K562 (cell line): Measurements from ENCODE around the gene GPR108. TPM values are rescaled to one million over a fixed set of nuclear protein-coding genes. Genes with fewer than 3 reads are reported as not detected.

ENCODE experiments used
- CBFA2T2 ChIP-seq: fragments of 450-650 bp; conservative IDR thresholded peaks from 2 replicates; pipeline ENCODE4 v1.6.1; 2017; ENCODE audit warnings: mild to moderate bottlenecking
- CCNT2 ChIP-seq: IDR thresholded peaks from 2 replicates; pipeline ENCODE4 v1.6.1; 2011; ENCODE audit warnings: borderline replicate concordance, low read depth, mild to moderate bottlenecking, moderate library complexity, mixed read lengths, low read length; ENCODE audit not compliant: insufficient read length; ENCODE audit errors: extremely low read depth
- MEIS2 ChIP-seq: fragments of 450-650 bp; IDR thresholded peaks from 2 replicates; pipeline ENCODE4 v1.6.1; 2014; ENCODE audit warnings: mild to moderate bottlenecking; ENCODE audit not compliant: partially characterized antibody
- MTA3 ChIP-seq: fragments of 450-650 bp; formaldehyde crosslinking; IDR thresholded peaks from 2 replicates; pipeline ENCODE4 v1.6.1; 2017; ENCODE audit warnings: mild to moderate bottlenecking, borderline replicate concordance
- NCOA1 ChIP-seq: fragments of 450-650 bp; IDR thresholded peaks from 2 replicates; pipeline ENCODE4 v1.6.1; 2016; ENCODE audit warnings: low read depth
- NFE2L1 ChIP-seq: fragments of 450-650 bp; IDR thresholded peaks from 2 replicates; pipeline ENCODE4 v1.6.1; 2016; ENCODE audit warnings: missing genetic modification characterization, low read depth, mild to moderate bottlenecking, missing compliant biosample characterization, moderate library complexity, borderline replicate concordance
- NR2C2 ChIP-seq, 2 experiments: fragments of 200-800 bp in 1 of 2; sonication (Bioruptor generic) in 1 of 2; sonication (generic) in 1 of 2; formaldehyde crosslinking in 1 of 2; IDR thresholded peaks; 2 replicates each; pipeline versions ENCODE4 v1.6.1 to v1.8.0; 2016 to 2022; ENCODE audit warnings: mild to moderate bottlenecking in 1 of 2, missing compliant biosample characterization in 1 of 2, missing genetic modification characterization in 1 of 2, missing genetic modification reagents in 1 of 2
- PHTF2 ChIP-seq: fragments of 250-450 bp; sonication (Bioruptor Pico); IDR thresholded peaks from 2 replicates; pipeline ENCODE4 v1.5.0; 2021; ENCODE audit warnings: mild to moderate bottlenecking
- SMARCC2 ChIP-seq: fragments of 450-650 bp; IDR thresholded peaks from 2 replicates; pipeline ENCODE4 v1.6.1; 2017; ENCODE audit warnings: antibody characterized with exemption, moderate library complexity, mild to moderate bottlenecking, low read depth
- TFAM ChIP-seq: fragments of 250-450 bp; sonication (Bioruptor Pico); conservative IDR thresholded peaks from 2 replicates; pipeline ENCODE4 v1.5.0; 2021; ENCODE audit warnings: mild to moderate bottlenecking, moderate library complexity
- YY1 ChIP-seq, 3 experiments: IDR thresholded peaks; 2 replicates each; pipeline ENCODE4 v1.6.1; 2011; ENCODE audit warnings: low read length in 2 of 3, mild to moderate bottlenecking in 2 of 3, moderate library complexity in 2 of 3, borderline replicate concordance in 1 of 3, control low read depth in 1 of 3, low read depth in 1 of 3; ENCODE audit not compliant: insufficient read depth in 3 of 3, insufficient replicate concordance in 2 of 3, control insufficient read depth in 1 of 3, insufficient read length in 1 of 3; ENCODE audit errors: extremely low read depth in 1 of 3
- ZFP36 ChIP-seq: fragments of 150-350 bp; IDR thresholded peaks from 2 replicates; pipeline ENCODE4 v1.6.1; 2018; ENCODE audit warnings: low read length, low read depth; ENCODE audit not compliant: partially characterized antibody
- ZNF316 ChIP-seq: fragments of 450-650 bp; IDR thresholded peaks from 2 replicates; pipeline ENCODE4 v1.6.1; 2016
- ZNF431 ChIP-seq: sonication (generic); formaldehyde crosslinking; IDR thresholded peaks from 2 replicates; pipeline ENCODE4 v1.8.0; 2022; ENCODE audit warnings: mild to moderate bottlenecking, missing genetic modification reagents
- polyA plus RNA-seq, 8 experiments: library from polyadenylated mRNA; depleted of rRNA in 4 of 8; stranded (reverse) in 5 of 8; unstranded in 3 of 8; fragments of >200 nt; fragmentation: Nextera tagmentation in 2 of 8; fragmentation: Illumina TruSeq in 1 of 8; extraction: Ambion mirVana in 2 of 8; extraction: Trizol in 1 of 8; gene quantifications; 2 replicates each; pipeline versions ENCODE4 v1.2.1 to v1.2.3, GENCODE V29; 2011 to 2014; ENCODE audit warnings: inconsistent platforms in 1 of 8, missing spikeins in 1 of 8
- total RNA-seq, 7 experiments: library from RNA; depleted of rRNA in 6 of 7; stranded (reverse); fragments of >200 nt in 6 of 7; fragmentation: Illumina TruSeq in 2 of 7; extraction: Trizol in 2 of 7; gene quantifications; 2 replicates each; pipeline versions ENCODE4 v1.2.1 to v1.2.3, GENCODE V29; 2011 to 2021; ENCODE audit warnings: low replicate concordance in 1 of 7
- TF ChIP-seq, protein P1 (sequence below): fragments of 450-650 bp; IDR thresholded peaks from 2 replicates; pipeline ENCODE4 v1.6.1; 2016; ENCODE audit warnings: mild to moderate bottlenecking
- TF ChIP-seq, protein P2 (sequence below): sonication (generic); formaldehyde crosslinking; IDR thresholded peaks from 2 replicates; pipeline ENCODE4 v1.8.1; 2023; ENCODE audit warnings: mild to moderate bottlenecking, missing genetic modification reagents
- TF ChIP-seq, protein P3 (sequence below): fragments of 450-650 bp; formaldehyde crosslinking; IDR thresholded peaks from 2 replicates; pipeline ENCODE4 v1.4.0; 2022; ENCODE audit warnings: mild to moderate bottlenecking, moderate library complexity
- TF ChIP-seq, protein P4 (sequence below): fragments of 250-450 bp; sonication (Bioruptor Pico); IDR thresholded peaks from 2 replicates; pipeline ENCODE4 v1.9.0; 2021; ENCODE audit warnings: mild to moderate bottlenecking
- TF ChIP-seq, protein P5 (sequence below): sonication (generic); formaldehyde crosslinking; IDR thresholded peaks from 2 replicates; pipeline ENCODE4 v1.8.1; 2022; ENCODE audit warnings: missing genetic modification reagents

Gene GPR108
- total and polyA plus RNA-seq, 9 of the 15 experiments (the other 6 are each of a cell fraction or from before 2014, with no cell fraction given), result 2.4 to 33.2 (median 24.4) TPM

DNA sequence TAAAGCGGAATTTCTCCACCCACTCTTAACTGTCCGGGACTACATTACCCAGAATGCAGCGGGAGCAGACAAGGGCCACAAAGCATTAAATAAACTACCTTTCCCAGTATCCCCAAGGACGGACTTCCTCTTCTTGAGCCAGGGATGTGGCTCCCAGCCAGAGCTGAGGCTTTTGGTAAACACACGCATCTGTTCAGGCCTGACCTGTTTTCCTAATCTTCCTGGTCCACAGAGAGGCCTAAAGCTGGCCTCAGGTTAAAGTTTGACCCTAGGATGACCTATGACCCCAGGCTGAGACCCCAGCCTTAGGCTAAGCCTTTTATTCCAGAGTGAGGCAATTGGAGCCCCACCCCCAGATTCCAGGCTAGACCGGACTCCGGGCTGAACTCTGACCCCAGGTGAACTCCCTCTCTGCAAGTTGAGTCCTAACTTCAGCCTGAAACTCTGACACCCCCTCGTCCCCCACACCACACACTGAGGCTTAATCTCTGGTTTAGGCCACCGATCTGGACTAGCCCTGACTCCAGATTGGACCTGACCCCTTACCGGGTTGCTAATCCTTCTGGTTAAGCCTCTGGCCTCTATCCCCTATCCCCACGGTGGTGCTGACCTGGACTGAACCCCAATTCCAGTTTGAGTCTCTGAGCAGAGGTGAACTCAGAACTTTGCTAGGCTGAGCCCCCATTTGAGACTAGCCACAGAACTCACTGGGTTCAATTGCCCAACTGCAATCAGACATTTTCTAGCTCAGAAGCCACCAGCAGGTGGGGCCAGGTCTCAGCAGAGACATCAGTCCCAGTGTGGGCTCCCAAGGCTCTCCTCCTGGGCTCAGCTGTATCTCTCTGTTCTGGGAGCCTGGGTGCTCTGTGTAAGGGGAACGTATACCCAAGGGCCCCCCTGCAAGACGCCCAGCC is 750 bp upstream of the GPR108 start (continued):
- TF ChIP-seq, protein P1, sequence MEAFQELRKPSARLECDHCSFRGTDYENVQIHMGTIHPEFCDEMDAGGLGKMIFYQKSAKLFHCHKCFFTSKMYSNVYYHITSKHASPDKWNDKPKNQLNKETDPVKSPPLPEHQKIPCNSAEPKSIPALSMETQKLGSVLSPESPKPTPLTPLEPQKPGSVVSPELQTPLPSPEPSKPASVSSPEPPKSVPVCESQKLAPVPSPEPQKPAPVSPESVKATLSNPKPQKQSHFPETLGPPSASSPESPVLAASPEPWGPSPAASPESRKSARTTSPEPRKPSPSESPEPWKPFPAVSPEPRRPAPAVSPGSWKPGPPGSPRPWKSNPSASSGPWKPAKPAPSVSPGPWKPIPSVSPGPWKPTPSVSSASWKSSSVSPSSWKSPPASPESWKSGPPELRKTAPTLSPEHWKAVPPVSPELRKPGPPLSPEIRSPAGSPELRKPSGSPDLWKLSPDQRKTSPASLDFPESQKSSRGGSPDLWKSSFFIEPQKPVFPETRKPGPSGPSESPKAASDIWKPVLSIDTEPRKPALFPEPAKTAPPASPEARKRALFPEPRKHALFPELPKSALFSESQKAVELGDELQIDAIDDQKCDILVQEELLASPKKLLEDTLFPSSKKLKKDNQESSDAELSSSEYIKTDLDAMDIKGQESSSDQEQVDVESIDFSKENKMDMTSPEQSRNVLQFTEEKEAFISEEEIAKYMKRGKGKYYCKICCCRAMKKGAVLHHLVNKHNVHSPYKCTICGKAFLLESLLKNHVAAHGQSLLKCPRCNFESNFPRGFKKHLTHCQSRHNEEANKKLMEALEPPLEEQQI, result no peak
- TF ChIP-seq YY1 (IDR thresholded peaks at IDR 0.05; ENCODE audit: borderline replicate concordance in 1 of 3, control insufficient read depth in 1 of 3, extremely low read depth in 1 of 3, insufficient read depth in 3 of 3, insufficient read length in 1 of 3, insufficient replicate concordance in 2 of 3, low read depth in 1 of 3, low read length in 2 of 3) (peak in 2 of 3 experiments; percentile 48 to 74), NR2C2 (CRISPR knock-in tag; IDR thresholded peaks at IDR 0.05) (peak; percentile 95), NR2C2 (tag; IDR thresholded peaks at IDR 0.05) (peak; percentile 99), TFAM (CRISPR knock-in tag) (no peak), SMARCC2 (no peak), PHTF2 (CRISPR knock-in tag) (no peak), CCNT2 (no peak), CBFA2T2 (peak; percentile 39; the same call in 1 of the 2 replicates), ZNF316 (no peak), ZNF431 (CRISPR knock-in tag) (no peak), ZFP36 (peak; percentile 48), MTA3 (no peak), MEIS2 (no peak), NFE2L1 (no peak), NCOA1 (0 out of 2 replicates have a peak, but pooled peaks have one; percentile 45)
- TF ChIP-seq, protein P2, sequence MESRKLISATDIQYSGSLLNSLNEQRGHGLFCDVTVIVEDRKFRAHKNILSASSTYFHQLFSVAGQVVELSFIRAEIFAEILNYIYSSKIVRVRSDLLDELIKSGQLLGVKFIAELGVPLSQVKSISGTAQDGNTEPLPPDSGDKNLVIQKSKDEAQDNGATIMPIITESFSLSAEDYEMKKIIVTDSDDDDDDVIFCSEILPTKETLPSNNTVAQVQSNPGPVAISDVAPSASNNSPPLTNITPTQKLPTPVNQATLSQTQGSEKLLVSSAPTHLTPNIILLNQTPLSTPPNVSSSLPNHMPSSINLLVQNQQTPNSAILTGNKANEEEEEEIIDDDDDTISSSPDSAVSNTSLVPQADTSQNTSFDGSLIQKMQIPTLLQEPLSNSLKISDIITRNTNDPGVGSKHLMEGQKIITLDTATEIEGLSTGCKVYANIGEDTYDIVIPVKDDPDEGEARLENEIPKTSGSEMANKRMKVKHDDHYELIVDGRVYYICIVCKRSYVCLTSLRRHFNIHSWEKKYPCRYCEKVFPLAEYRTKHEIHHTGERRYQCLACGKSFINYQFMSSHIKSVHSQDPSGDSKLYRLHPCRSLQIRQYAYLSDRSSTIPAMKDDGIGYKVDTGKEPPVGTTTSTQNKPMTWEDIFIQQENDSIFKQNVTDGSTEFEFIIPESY (CRISPR knock-in tag), result no peak
- TF ChIP-seq, protein P3, sequence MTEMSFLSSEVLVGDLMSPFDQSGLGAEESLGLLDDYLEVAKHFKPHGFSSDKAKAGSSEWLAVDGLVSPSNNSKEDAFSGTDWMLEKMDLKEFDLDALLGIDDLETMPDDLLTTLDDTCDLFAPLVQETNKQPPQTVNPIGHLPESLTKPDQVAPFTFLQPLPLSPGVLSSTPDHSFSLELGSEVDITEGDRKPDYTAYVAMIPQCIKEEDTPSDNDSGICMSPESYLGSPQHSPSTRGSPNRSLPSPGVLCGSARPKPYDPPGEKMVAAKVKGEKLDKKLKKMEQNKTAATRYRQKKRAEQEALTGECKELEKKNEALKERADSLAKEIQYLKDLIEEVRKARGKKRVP (CRISPR knock-in tag), result no peak
- TF ChIP-seq, protein P4, sequence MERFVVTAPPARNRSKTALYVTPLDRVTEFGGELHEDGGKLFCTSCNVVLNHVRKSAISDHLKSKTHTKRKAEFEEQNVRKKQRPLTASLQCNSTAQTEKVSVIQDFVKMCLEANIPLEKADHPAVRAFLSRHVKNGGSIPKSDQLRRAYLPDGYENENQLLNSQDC (CRISPR knock-in tag), result no peak
- TF ChIP-seq, protein P5, sequence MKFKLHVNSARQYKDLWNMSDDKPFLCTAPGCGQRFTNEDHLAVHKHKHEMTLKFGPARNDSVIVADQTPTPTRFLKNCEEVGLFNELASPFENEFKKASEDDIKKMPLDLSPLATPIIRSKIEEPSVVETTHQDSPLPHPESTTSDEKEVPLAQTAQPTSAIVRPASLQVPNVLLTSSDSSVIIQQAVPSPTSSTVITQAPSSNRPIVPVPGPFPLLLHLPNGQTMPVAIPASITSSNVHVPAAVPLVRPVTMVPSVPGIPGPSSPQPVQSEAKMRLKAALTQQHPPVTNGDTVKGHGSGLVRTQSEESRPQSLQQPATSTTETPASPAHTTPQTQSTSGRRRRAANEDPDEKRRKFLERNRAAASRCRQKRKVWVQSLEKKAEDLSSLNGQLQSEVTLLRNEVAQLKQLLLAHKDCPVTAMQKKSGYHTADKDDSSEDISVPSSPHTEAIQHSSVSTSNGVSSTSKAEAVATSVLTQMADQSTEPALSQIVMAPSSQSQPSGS (CRISPR knock-in tag), result no peak
